ENCODE data around the gene TAF7.
A peak's percentile ranks its signal among the peaks of the same experiment; 100 is the strongest.
"Not testable (repeated sequence)": the region's sequence is repeated elsewhere in the genome, so short reads cannot be mapped to it uniquely, and the experiment has no call there.

Gene TAF7

GRCh38 chr5:141326088-141326854, 5.7 kb upstream of the TAF7 start:
- TF ChIP-seq CTCF (IDR thresholded peaks at IDR 0.05; ENCODE audit: low read depth, low read length) (peak; percentile 68), MYC (IDR thresholded peaks at IDR 0.05; ENCODE audit: low read depth, low read length) (no peak)
- DNase-seq (ENCODE audit: low read depth): peak; percentile 85
- H3K4me3 ChIP-seq (ENCODE audit: low read depth, low read length): peak overlapping the region; percentile 78

GRCh38 chr5:141322261-141322660, 1.7 kb upstream of the TAF7 start:
- TF ChIP-seq MYC (IDR thresholded peaks at IDR 0.05; ENCODE audit: low read depth, low read length): no peak
- no peak overlapping the region for H3K4me3 ChIP-seq (ENCODE audit: low read depth, low read length)
- DNase-seq (ENCODE audit: low read depth): no peak

- peak overlapping the region; percentile 91 for H3K4me3 ChIP-seq (ENCODE audit: low read depth, low read length)
- DNase-seq (ENCODE audit: low read depth): no peak
- TF ChIP-seq MYC (IDR thresholded peaks at IDR 0.05; ENCODE audit: low read depth, low read length): no peak
- no peak for TF ChIP-seq CTCF (IDR thresholded peaks at IDR 0.05; ENCODE audit: low read depth, low read length)
- TF ChIP-seq POLR2A (IDR thresholded peaks at IDR 0.05; ENCODE audit: extremely low read depth, insufficient read length): no peak
- no peak for TF ChIP-seq MAX (IDR thresholded peaks at IDR 0.05; ENCODE audit: low read depth, low read length)
Measured at GRCh38 chr5:141319699-141320098, 885 bp downstream of the TAF7 start.

GRCh38 chr5:141319202-141319601, 1.4 kb downstream of the TAF7 start:
- TF ChIP-seq MYC (IDR thresholded peaks at IDR 0.05; ENCODE audit: low read depth, low read length): no peak
- no peak for TF ChIP-seq CTCF (IDR thresholded peaks at IDR 0.05; ENCODE audit: low read depth, low read length)
- no peak for TF ChIP-seq POLR2A (IDR thresholded peaks at IDR 0.05; ENCODE audit: extremely low read depth, insufficient read length)
- no peak for TF ChIP-seq MAX (IDR thresholded peaks at IDR 0.05; ENCODE audit: low read depth, low read length)
- no peak for DNase-seq (ENCODE audit: low read depth)
- peak overlapping the region; percentile 91 for H3K4me3 ChIP-seq (ENCODE audit: low read depth, low read length)

- not testable (repeated sequence) for DNase-seq (ENCODE audit: low read depth); H3K4me3 ChIP-seq (ENCODE audit: low read depth, low read length)
Measured at GRCh38 chr5:141316963-141317362, 3.6 kb downstream of the TAF7 start.

GRCh38 chr5:141313711-141314110, 6.9 kb downstream of the TAF7 start:
- DNase-seq (ENCODE audit: low read depth): peak; percentile 41
- no peak overlapping the region for H3K4me3 ChIP-seq (ENCODE audit: low read depth, low read length)
- TF ChIP-seq POLR2A (IDR thresholded peaks at IDR 0.05; ENCODE audit: extremely low read depth, insufficient read length) (no peak), MAX (IDR thresholded peaks at IDR 0.05; ENCODE audit: low read depth, low read length) (no peak), CTCF (IDR thresholded peaks at IDR 0.05; ENCODE audit: low read depth, low read length) (no peak), MYC (IDR thresholded peaks at IDR 0.05; ENCODE audit: low read depth, low read length) (no peak)

- no peak for DNase-seq (ENCODE audit: low read depth)
- H3K4me3 ChIP-seq (ENCODE audit: low read depth, low read length): no peak overlapping the region
- no peak for TF ChIP-seq CTCF (IDR thresholded peaks at IDR 0.05; ENCODE audit: low read depth, low read length)
- TF ChIP-seq POLR2A (IDR thresholded peaks at IDR 0.05; ENCODE audit: extremely low read depth, insufficient read length): no peak
- no peak for TF ChIP-seq MAX (IDR thresholded peaks at IDR 0.05; ENCODE audit: low read depth, low read length)
- TF ChIP-seq MYC (IDR thresholded peaks at IDR 0.05; ENCODE audit: low read depth, low read length): no peak
Measured at GRCh38 chr5:141306630-141307029, 14.0 kb downstream of the TAF7 start.

Data from NB4 (cell line).